ENCODE data around the gene GADD45GIP1.

The GADD45GIP1 gene

DNA sequence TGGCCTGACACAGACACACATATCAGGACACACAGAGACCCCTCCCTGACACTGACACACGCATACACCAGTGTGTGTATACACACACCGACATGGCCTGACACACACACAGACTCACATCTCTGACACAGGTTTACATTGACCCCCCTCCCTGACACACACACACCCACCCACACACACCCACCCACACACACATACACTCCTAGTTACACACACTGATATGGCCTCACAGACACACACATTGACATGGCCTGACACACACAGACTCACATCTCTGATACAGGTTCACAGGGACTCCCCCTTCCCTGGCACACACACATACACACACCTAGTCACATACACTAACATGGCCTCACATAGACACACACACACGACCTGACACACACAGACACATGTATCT lies 33.8 kb upstream of the GADD45GIP1 start:
- FAIRE-seq, result peak; percentile 65
- TF ChIP-seq POU2F2 (IDR thresholded peaks at IDR 0.05; ENCODE audit: low read depth, low read length) (no peak), POLR2AphosphoS5 (IDR thresholded peaks at IDR 0.05; ENCODE audit: low read depth, low read length) (no peak), SPI1 (IDR thresholded peaks at IDR 0.05; ENCODE audit: low read depth, low read length) (no peak), TAF1 (IDR thresholded peaks at IDR 0.05; ENCODE audit: low read depth, low read length) (no peak), POLR2A (IDR thresholded peaks at IDR 0.05; ENCODE audit: low read depth, low read length) (no peak), PAX5 (IDR thresholded peaks at IDR 0.05; ENCODE audit: insufficient read depth, low read length, severe bottlenecking) (no peak)
- DNase-seq (ENCODE audit: insufficient read length, low spot score), result no peak

DNA sequence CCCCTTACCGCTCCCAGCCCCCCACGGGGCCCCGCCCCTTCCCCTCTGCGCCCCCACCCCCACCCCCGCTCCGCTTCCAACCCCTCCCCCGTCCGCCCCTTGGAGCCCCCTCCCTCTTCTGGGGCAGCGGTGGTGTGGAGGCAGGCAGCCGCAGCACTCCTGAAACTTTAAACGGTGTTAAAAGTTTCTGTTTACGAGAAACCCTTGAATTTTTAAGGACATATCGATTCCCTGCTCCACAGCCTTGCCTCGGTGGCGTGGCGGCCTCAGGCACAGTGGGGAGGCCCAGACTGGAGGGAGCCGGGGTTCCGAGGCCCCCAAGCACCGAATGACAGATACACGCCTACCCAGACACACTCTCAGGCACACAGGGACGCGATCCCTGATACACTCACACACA lies 33.4 kb upstream of the GADD45GIP1 start:
- no peak for FAIRE-seq
- TF ChIP-seq SPI1 (IDR thresholded peaks at IDR 0.05; ENCODE audit: low read depth, low read length) (no peak), POU2F2 (IDR thresholded peaks at IDR 0.05; ENCODE audit: low read depth, low read length) (no peak), TAF1 (IDR thresholded peaks at IDR 0.05; ENCODE audit: low read depth, low read length) (no peak), PAX5 (IDR thresholded peaks at IDR 0.05; ENCODE audit: insufficient read depth, low read length, severe bottlenecking) (no peak), POLR2A (IDR thresholded peaks at IDR 0.05; ENCODE audit: low read depth, low read length) (no peak), POLR2AphosphoS5 (IDR thresholded peaks at IDR 0.05; ENCODE audit: low read depth, low read length) (no peak)
- DNase-seq (ENCODE audit: insufficient read length, low spot score), result no peak

DNA sequence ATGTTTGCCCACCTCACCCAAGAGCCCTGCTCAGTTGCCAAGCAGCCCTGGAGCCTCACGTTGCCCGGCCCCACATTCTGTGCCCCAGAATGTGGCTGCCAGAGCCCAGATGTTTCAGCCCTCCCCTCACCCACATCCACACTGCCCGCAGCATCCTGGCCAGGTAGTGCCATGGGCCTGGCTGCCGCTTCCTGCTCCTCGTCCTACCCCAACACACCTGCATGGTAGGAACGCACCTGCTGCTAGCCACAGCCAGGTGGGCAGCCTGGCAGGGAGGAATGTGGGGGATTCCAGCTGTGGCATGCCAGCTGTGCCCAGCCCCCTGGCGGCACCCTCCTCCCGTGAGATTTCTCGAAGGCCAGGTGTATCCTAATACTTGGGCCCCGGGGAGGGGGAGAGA lies 30.8 kb upstream of the GADD45GIP1 start:
- DNase-seq (ENCODE audit: insufficient read length, low spot score) (no peak), FAIRE-seq (no peak)
- no peak for TF ChIP-seq TAF1 (IDR thresholded peaks at IDR 0.05; ENCODE audit: low read depth, low read length)
- TF ChIP-seq SPI1 (IDR thresholded peaks at IDR 0.05; ENCODE audit: low read depth, low read length), result no peak
- TF ChIP-seq PAX5 (IDR thresholded peaks at IDR 0.05; ENCODE audit: insufficient read depth, low read length, severe bottlenecking), result no peak
- no peak for TF ChIP-seq POLR2A (IDR thresholded peaks at IDR 0.05; ENCODE audit: low read depth, low read length)
- no peak for TF ChIP-seq POU2F2 (IDR thresholded peaks at IDR 0.05; ENCODE audit: low read depth, low read length)
- no peak for TF ChIP-seq POLR2AphosphoS5 (IDR thresholded peaks at IDR 0.05; ENCODE audit: low read depth, low read length)

DNA sequence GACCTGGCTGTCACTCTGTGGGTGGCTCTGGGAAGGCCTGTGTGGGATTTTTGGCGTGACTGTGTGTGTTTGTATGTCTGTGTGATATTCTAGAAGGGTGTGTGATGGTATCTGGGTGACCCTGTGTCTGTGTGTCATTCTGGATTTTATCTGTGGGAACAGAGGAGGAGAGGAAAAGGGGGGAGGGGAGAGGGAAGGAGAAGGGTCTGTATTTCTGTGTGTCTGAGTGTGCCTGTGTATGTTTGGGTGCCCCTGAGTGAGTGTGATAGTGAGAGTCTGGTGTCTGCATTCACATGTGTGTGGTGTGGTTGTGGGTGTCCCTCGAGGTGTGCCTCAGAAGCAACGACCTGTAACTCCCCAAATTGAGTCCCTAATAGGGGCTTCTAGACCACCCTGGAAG lies 30.2 kb upstream of the GADD45GIP1 start:
- no peak for DNase-seq (ENCODE audit: insufficient read length, low spot score)
- no peak for FAIRE-seq
- no peak for TF ChIP-seq SPI1 (IDR thresholded peaks at IDR 0.05; ENCODE audit: low read depth, low read length)
- TF ChIP-seq TAF1 (IDR thresholded peaks at IDR 0.05; ENCODE audit: low read depth, low read length), result no peak
- no peak for TF ChIP-seq POLR2AphosphoS5 (IDR thresholded peaks at IDR 0.05; ENCODE audit: low read depth, low read length)
- TF ChIP-seq PAX5 (IDR thresholded peaks at IDR 0.05; ENCODE audit: insufficient read depth, low read length, severe bottlenecking), result no peak
- TF ChIP-seq POU2F2 (IDR thresholded peaks at IDR 0.05; ENCODE audit: low read depth, low read length), result no peak
- TF ChIP-seq POLR2A (IDR thresholded peaks at IDR 0.05; ENCODE audit: low read depth, low read length), result no peak

DNA sequence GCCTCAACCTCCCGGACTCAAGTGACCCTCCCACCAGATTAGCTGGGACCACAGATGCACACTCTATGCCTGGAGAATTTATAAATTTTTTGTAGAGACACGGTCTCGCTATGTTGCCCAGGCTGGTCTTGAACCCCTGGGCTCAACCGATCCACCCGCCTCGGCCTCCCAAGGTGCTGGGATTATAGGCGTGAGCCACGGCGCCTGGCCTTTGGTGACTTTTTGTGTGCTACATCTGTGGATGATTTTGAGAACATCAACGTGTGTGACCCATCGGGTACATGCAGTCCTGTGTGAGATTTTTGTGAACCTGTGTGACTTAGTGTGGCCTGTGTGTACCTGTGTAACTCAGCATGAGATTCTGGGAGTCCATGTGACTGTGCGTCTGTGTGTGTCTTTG lies 29.7 kb upstream of the GADD45GIP1 start:
- FAIRE-seq (no peak), DNase-seq (ENCODE audit: insufficient read length, low spot score) (no peak)
- TF ChIP-seq POU2F2 (IDR thresholded peaks at IDR 0.05; ENCODE audit: low read depth, low read length), result no peak
- TF ChIP-seq POLR2AphosphoS5 (IDR thresholded peaks at IDR 0.05; ENCODE audit: low read depth, low read length), result no peak
- no peak for TF ChIP-seq SPI1 (IDR thresholded peaks at IDR 0.05; ENCODE audit: low read depth, low read length)
- no peak for TF ChIP-seq POLR2A (IDR thresholded peaks at IDR 0.05; ENCODE audit: low read depth, low read length)
- no peak for TF ChIP-seq TAF1 (IDR thresholded peaks at IDR 0.05; ENCODE audit: low read depth, low read length)
- no peak for TF ChIP-seq PAX5 (IDR thresholded peaks at IDR 0.05; ENCODE audit: insufficient read depth, low read length, severe bottlenecking)

DNA sequence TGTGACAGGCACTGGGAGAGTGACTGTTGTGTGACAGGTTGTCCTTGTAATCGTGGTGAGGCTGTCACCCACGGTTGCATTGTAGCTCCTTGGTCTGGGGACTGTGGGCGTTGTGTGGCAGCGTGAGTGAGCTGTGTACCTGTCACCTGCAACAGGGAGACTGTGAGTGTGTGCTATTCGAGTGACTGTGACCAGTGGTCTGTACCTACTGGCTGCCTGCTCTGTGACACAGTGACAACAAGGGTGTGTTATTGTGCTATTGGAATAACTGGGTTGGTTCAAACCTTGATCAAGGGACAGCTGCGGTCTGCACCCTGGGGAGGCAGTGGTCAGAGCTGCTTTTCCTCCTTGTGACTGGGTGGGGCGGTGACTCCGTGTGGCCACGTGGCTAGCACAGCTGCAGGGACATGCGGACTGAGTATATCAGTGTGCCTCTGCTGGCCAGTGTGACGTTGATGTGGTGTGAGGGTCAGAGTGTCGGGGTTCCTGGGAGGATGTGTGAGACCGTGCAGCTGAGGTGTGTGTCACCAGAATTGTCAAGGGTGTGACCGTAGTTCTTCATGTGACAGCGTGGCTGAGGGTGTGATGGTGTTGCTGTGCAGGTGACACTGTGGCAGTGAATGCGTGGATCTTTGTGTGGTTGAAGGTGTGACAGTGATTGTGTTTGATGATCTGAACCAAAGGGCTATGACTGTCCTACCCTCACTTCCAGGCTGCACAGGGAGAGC lies 28.2 kb upstream of the GADD45GIP1 start:
- no peak for DNase-seq (ENCODE audit: insufficient read length, low spot score)
- FAIRE-seq, result peak; percentile 62
- TF ChIP-seq POLR2AphosphoS5 (IDR thresholded peaks at IDR 0.05; ENCODE audit: low read depth, low read length) (no peak), PAX5 (IDR thresholded peaks at IDR 0.05; ENCODE audit: insufficient read depth, low read length, severe bottlenecking) (no peak)

DNA sequence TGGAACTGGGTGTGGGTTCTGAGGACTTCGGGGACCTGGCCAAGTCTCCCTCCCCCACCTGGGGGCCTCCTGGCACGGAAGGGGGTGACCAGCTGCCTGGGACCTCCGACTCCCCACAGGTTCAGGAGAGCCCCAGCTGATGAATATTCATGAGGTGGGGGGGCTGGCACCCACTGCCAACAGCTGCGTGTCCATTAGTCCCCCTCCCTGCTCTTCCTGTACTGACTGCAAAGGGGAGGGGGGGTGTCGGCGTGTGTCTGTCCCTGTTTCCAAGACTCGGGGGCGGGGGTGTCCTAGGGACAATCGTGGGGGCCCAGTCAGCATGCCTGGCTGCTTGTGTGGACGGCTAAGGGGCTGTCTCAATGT lies 27.6 kb upstream of the GADD45GIP1 start:
- FAIRE-seq, result no peak
- no peak for DNase-seq (ENCODE audit: insufficient read length, low spot score)
- peak; percentile 95 for TF ChIP-seq POU2F2 (IDR thresholded peaks at IDR 0.05; ENCODE audit: low read depth, low read length)
- TF ChIP-seq SPI1 (IDR thresholded peaks at IDR 0.05; ENCODE audit: low read depth, low read length), result no peak

DNA sequence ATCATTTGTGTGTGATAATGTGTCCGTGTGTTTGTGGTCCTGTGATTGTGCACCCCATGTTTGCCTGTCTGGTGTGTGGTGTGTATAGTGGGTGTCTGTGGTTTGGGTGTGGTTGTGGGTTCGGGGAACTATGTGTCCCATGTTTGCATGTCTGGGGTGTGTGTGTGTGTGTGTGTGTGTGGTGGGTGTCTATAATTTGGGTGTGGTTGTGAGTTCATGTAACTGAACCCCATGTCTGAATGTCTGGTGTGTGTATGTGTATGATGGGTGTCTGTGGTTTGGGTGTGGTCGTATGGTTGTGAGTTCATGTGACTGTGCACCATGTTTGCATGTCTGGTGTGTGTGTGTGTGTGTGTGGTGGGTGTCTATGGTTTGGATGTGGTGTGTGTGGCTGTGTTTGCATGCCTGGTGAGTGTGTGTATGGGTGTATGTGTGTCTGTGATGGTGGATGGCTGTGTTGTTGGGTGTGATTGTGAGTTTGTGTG lies 27.2 kb upstream of the GADD45GIP1 start:
- FAIRE-seq, result peak; percentile 81
- TF ChIP-seq TAF1 (IDR thresholded peaks at IDR 0.05; ENCODE audit: low read depth, low read length), result no peak
- DNase-seq (ENCODE audit: insufficient read length, low spot score), result no peak

DNA sequence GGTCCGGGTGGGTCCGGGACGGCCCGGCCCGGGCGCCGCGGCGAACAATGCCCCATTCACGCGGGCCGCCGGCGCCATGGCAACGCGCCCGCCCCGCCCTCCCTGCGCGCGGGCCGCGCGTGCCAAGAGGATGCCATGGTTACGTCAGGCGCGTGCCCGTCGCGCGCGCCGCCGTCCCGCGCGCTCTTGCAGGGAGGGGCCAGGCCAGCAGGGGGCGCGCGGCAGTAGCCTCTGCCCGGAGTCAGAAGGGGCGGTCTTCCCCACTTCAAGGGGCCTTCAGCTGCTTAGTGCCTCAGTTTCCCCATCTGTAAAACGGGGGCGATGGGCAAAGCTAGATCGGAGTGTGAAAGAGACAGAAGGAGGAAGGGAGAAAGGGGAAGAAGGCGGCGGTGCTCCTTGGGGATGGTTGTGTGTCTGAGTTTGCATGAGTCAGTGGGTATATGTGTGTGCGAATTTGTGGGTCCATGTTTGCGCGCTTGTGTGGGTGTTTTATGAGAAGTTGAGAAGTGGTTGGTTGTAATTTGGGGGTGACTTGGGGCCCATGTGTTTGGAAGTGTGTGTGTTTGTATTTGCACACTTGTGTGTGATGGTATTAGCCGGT lies 26.6 kb upstream of the GADD45GIP1 start:
- DNase-seq (ENCODE audit: insufficient read length, low spot score) (peak; percentile 90), FAIRE-seq (peak; percentile 98)
- peak; percentile 11 for TF ChIP-seq PAX5 (IDR thresholded peaks at IDR 0.05; ENCODE audit: insufficient read depth, low read length, severe bottlenecking)
- TF ChIP-seq POLR2AphosphoS5 (IDR thresholded peaks at IDR 0.05; ENCODE audit: low read depth, low read length), result no peak

DNA sequence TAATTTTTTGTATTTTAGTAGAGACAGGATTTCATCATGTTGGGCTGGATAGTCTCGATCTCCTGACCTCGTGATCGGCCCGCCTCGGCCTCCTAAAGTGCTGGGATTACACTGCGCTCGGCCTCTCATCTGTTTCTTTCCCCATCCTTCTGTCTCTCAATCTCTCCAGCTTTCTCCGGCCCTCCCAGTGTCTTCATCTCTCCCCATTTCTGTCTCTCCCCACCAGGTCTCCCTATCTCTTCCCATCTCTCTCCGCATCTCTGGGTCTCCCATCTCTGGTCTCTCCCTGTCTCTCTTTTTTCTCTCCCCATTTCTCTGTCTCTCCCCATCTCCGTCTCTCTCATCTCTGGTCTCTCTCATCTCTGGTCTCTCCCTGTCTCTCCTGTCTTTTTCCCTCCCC lies 26.1 kb upstream of the GADD45GIP1 start:
- DNase-seq (ENCODE audit: insufficient read length, low spot score), result no peak
- no peak for FAIRE-seq
- TF ChIP-seq POLR2A (IDR thresholded peaks at IDR 0.05; ENCODE audit: low read depth, low read length) (no peak), POU2F2 (IDR thresholded peaks at IDR 0.05; ENCODE audit: low read depth, low read length) (no peak), PAX5 (IDR thresholded peaks at IDR 0.05; ENCODE audit: insufficient read depth, low read length, severe bottlenecking) (no peak), POLR2AphosphoS5 (IDR thresholded peaks at IDR 0.05; ENCODE audit: low read depth, low read length) (no peak), SPI1 (IDR thresholded peaks at IDR 0.05; ENCODE audit: low read depth, low read length) (no peak), TAF1 (IDR thresholded peaks at IDR 0.05; ENCODE audit: low read depth, low read length) (no peak)

Measured in GM12891 (cell line).